Activated B cell treated with CpG ODN at 0.5 μM for 24 hours (primary cell): Measurements from ENCODE around the gene RAPGEF4. TPM values are rescaled to one million over a fixed set of nuclear protein-coding genes. Genes with fewer than 3 reads are reported as not detected.

ENCODE experiments used
- ATAC-seq: fragments of 200-7000 bp; cut with Tn5 transposase; one replicate; pipeline ENCODE4 v1.10.0; 2021; ENCODE audit warnings: low read depth, mild to moderate bottlenecking, moderate library complexity
- CTCF ChIA-PET: fragments of 350-600 bp; sonication (Branson Sonifier 250); formaldehyde crosslinking; loops from one replicate; lab custom pipeline; 2021; ENCODE audit warnings: antibody characterized with exemption; lab: Charles Lee
- POLR2A ChIA-PET: fragments of 350-600 bp; sonication (Branson Sonifier 250); formaldehyde crosslinking; loops from one replicate; lab custom pipeline; 2021; ENCODE audit warnings: antibody characterized with exemption; lab: Charles Lee
- DNase-seq: peaks from one replicate; pipeline ENCODE4 v3.0.0; 2022
- H3K27ac Mint-ChIP-seq: one replicate; pipeline ENCODE4 v1.8.0; 2020; ENCODE audit warnings: mixed read lengths
- H3K27me3 Mint-ChIP-seq: one replicate; pipeline ENCODE4 v1.8.0; 2021; ENCODE audit warnings: mixed read lengths
- H3K36me3 Mint-ChIP-seq: one replicate; pipeline ENCODE4 v1.8.0; 2021; ENCODE audit warnings: low read depth, mixed read lengths
- H3K4me1 Mint-ChIP-seq: one replicate; pipeline ENCODE4 v1.8.0; 2021; ENCODE audit warnings: mixed read lengths
- H3K4me3 Mint-ChIP-seq: one replicate; pipeline ENCODE4 v1.8.0; 2020; ENCODE audit warnings: mild to moderate bottlenecking, mixed read lengths
- H3K9me3 Mint-ChIP-seq: one replicate; pipeline ENCODE4 v1.8.0; 2020; ENCODE audit warnings: mixed read lengths
- CTCF ChIP-seq: fragments of 200-600 bp; IDR thresholded peaks from one replicate; pipeline ENCODE4 v1.8.0; 2022; ENCODE audit warnings: antibody characterized with exemption, mild to moderate bottlenecking
- intact Hi-C: fragments of 100-400 bp; cut with micrococcal nuclease; formaldehyde crosslinking; loops from one replicate; pipeline ENCODE4 v1.15.1; 2024
- total RNA-seq: library from RNA; stranded (reverse); gene quantifications from 2 replicates; pipeline ENCODE4 v1.2.3, GENCODE V29; 2022

Gene RAPGEF4
- total RNA-seq, 1 donor from 2014 or later, result not detected

GRCh38 chr2:173050684-173051083, 315.0 kb downstream of the RAPGEF4 start:
- intact Hi-C loops, result no loop called here
- peaks cover 3% of the 10 kb centered on the region for H3K27me3 Mint-ChIP-seq
- TF ChIP-seq CTCF, result no peak
- H3K9me3 Mint-ChIP-seq, result no peaks in the 10 kb centered on the region
- H3K27ac Mint-ChIP-seq, result no peak overlapping the region
- POLR2A ChIA-PET, result no interaction called here
- no peaks in the 10 kb centered on the region for H3K36me3 Mint-ChIP-seq
- H3K4me1 Mint-ChIP-seq, result no peaks in the 10 kb centered on the region
- no peak overlapping the region for H3K4me3 Mint-ChIP-seq
- ATAC-seq, result no peak
- no peak for DNase-seq
- CTCF ChIA-PET, result no interaction called here

GRCh38 chr2:173051463-173052215, 316.0 kb downstream of the RAPGEF4 start:
- intact Hi-C loops, result no loop called here
- Mint-ChIP-seq H3K27me3 (peaks cover 5% of the 10 kb centered on the region), H3K9me3 (no peaks in the 10 kb centered on the region), H3K36me3 (no peaks in the 10 kb centered on the region), H3K4me1 (no peaks in the 10 kb centered on the region), H3K27ac (no peak overlapping the region), H3K4me3 (no peak overlapping the region)
- ChIA-PET CTCF (no interaction called here), POLR2A (no interaction called here)
- TF ChIP-seq CTCF, result no peak
- no peak for DNase-seq
- no peak for ATAC-seq

GRCh38 chr2:173053043-173053699, 317.5 kb downstream of the RAPGEF4 start:
- Mint-ChIP-seq H3K27ac (no peak overlapping the region), H3K27me3 (peaks cover 7% of the 10 kb centered on the region), H3K36me3 (no peaks in the 10 kb centered on the region), H3K4me3 (no peak overlapping the region), H3K4me1 (no peaks in the 10 kb centered on the region), H3K9me3 (no peaks in the 10 kb centered on the region)
- no peak for ATAC-seq
- intact Hi-C loops, result no loop called here
- ChIA-PET CTCF (no interaction called here), POLR2A (no interaction called here)
- no peak for TF ChIP-seq CTCF
- no peak for DNase-seq

GRCh38 chr2:173054466-173054865, 318.8 kb downstream of the RAPGEF4 start:
- no peak for TF ChIP-seq CTCF
- ChIA-PET CTCF (no interaction called here), POLR2A (no interaction called here)
- DNase-seq (no peak), ATAC-seq (no peak)
- Mint-ChIP-seq H3K9me3 (no peaks in the 10 kb centered on the region), H3K27me3 (peaks cover 7% of the 10 kb centered on the region), H3K4me1 (peaks cover 8% of the 10 kb centered on the region), H3K36me3 (no peaks in the 10 kb centered on the region), H3K4me3 (no peak overlapping the region), H3K27ac (no peak overlapping the region)
- intact Hi-C loops, result no loop called here

- intact Hi-C loops, result no loop called here
- no peaks in the 10 kb centered on the region for H3K36me3 Mint-ChIP-seq
- no peak for TF ChIP-seq CTCF
- ATAC-seq (no peak), DNase-seq (no peak)
- peaks cover 7% of the 10 kb centered on the region for H3K27me3 Mint-ChIP-seq
- ChIA-PET POLR2A (no interaction called here), CTCF (no interaction called here)
- no peaks in the 10 kb centered on the region for H3K9me3 Mint-ChIP-seq
- no peak overlapping the region for H3K27ac Mint-ChIP-seq
- H3K4me3 Mint-ChIP-seq, result no peak overlapping the region
- peaks cover 20% of the 10 kb centered on the region for H3K4me1 Mint-ChIP-seq
Measured at GRCh38 chr2:173056705-173057364, 321.2 kb downstream of the RAPGEF4 start.
